Duodenal mucosa (tissue), 2 donors: ENCODE measurements around the gene KRT81.
"Not testable (repeated sequence)": the region's sequence is repeated elsewhere in the genome, so short reads cannot be mapped to it uniquely, and the experiment has no call there.

Experiments used
- H3K27ac ChIP-seq: one replicate; pipeline ENCODE4 v1.7.0; 2013; ENCODE audit warnings: low read depth, low read length
- H3K27me3 ChIP-seq, 2 donors: one replicate each; pipeline ENCODE4 v1.7.0; 2013; ENCODE audit warnings: low read length in 2 of 2, control low read depth in 1 of 2; ENCODE audit not compliant: insufficient read depth in 2 of 2, control insufficient read depth in 1 of 2
- H3K36me3 ChIP-seq, 2 donors: one replicate each; pipeline ENCODE4 v1.7.0; 2013; ENCODE audit warnings: low read length in 2 of 2, control low read depth in 1 of 2; ENCODE audit not compliant: insufficient read depth in 2 of 2, control insufficient read depth in 1 of 2
- H3K4me1 ChIP-seq, 2 donors: one replicate each; pipeline ENCODE4 v1.7.0; 2013; ENCODE audit warnings: low read length in 2 of 2, control low read depth in 1 of 2; ENCODE audit not compliant: insufficient read depth in 2 of 2, control insufficient read depth in 1 of 2
- H3K4me3 ChIP-seq, 2 donors: one replicate each; pipeline ENCODE4 v1.7.0; 2013; ENCODE audit warnings: low read length in 2 of 2, low read depth in 1 of 2
- H3K9ac ChIP-seq, 2 donors: one replicate each; pipeline ENCODE4 v1.7.0; 2013; ENCODE audit warnings: low read length in 2 of 2, low read depth in 1 of 2
- H3K9me3 ChIP-seq, 2 donors: one replicate each; pipeline ENCODE4 v1.7.0; 2013; ENCODE audit warnings: low read length in 2 of 2, control low read depth in 1 of 2; ENCODE audit not compliant: control insufficient read depth in 1 of 2

Gene KRT81

GRCh38 chr12:52318241-52318990 is 27.1 kb upstream of the KRT81 start:
- Histone ChIP-seq H3K27ac (no peak overlapping the region), H3K27me3 (peaks cover 10 to 15% of the 10 kb centered on the region in 2 donors), H3K4me3 (no peak overlapping the region), H3K9me3 (no peaks in the 10 kb centered on the region), H3K4me1 (no peaks in the 10 kb centered on the region), H3K9ac (no peak overlapping the region), H3K36me3 (no peaks in the 10 kb centered on the region)

GRCh38 chr12:52317468-52318052 is 26.2 kb upstream of the KRT81 start:
- Histone ChIP-seq H3K27ac (no peak overlapping the region), H3K9ac (no peak overlapping the region), H3K36me3 (no peaks in the 10 kb centered on the region), H3K27me3 (peaks cover 12% of the 10 kb centered on the region in 2 donors), H3K9me3 (no peaks in the 10 kb centered on the region), H3K4me1 (no peaks in the 10 kb centered on the region), H3K4me3 (no peak overlapping the region)

GRCh38 chr12:52316701-52317100 is 25.4 kb upstream of the KRT81 start:
- Histone ChIP-seq H3K36me3 (no peaks in the 10 kb centered on the region), H3K4me3 (no peak overlapping the region), H3K9ac (no peak overlapping the region), H3K27me3 (peaks cover 7 to 14% of the 10 kb centered on the region in 2 donors), H3K27ac (no peak overlapping the region), H3K9me3 (no peaks in the 10 kb centered on the region), H3K4me1 (no peaks in the 10 kb centered on the region)

- no peak overlapping the region for H3K4me3 ChIP-seq
- H3K27me3 ChIP-seq: peaks cover 9 to 18% of the 10 kb centered on the region in 2 donors
- no peaks in the 10 kb centered on the region for H3K36me3 ChIP-seq
- no peaks in the 10 kb centered on the region for H3K4me1 ChIP-seq
- no peaks in the 10 kb centered on the region for H3K9me3 ChIP-seq
- H3K9ac ChIP-seq: no peak overlapping the region
- no peak overlapping the region for H3K27ac ChIP-seq
Observed at GRCh38 chr12:52316290-52316689, 25.0 kb upstream of the KRT81 start.

GRCh38 chr12:52315721-52316120 is 24.4 kb upstream of the KRT81 start:
- H3K9me3 ChIP-seq, H3K27ac ChIP-seq, H3K36me3 ChIP-seq, H3K4me3 ChIP-seq, H3K4me1 ChIP-seq, H3K9ac ChIP-seq: not testable (repeated sequence)
- H3K27me3 ChIP-seq: peaks cover 10 to 18% of the 10 kb centered on the region in 2 donors

GRCh38 chr12:52314511-52314910 is 23.2 kb upstream of the KRT81 start:
- H3K4me1 ChIP-seq: no peaks in the 10 kb centered on the region
- H3K9ac ChIP-seq: no peak overlapping the region
- H3K4me3 ChIP-seq: no peak overlapping the region
- no peaks in the 10 kb centered on the region for H3K36me3 ChIP-seq
- no peaks in the 10 kb centered on the region for H3K9me3 ChIP-seq
- peaks cover 6 to 20% of the 10 kb centered on the region in 2 donors for H3K27me3 ChIP-seq
- H3K27ac ChIP-seq: no peak overlapping the region

- Histone ChIP-seq H3K9ac (no peak overlapping the region), H3K36me3 (no peaks in the 10 kb centered on the region), H3K27ac (no peak overlapping the region), H3K27me3 (peaks cover 6 to 26% of the 10 kb centered on the region in 2 donors), H3K4me1 (no peaks in the 10 kb centered on the region), H3K4me3 (no peak overlapping the region), H3K9me3 (no peaks in the 10 kb centered on the region)
Observed at GRCh38 chr12:52313926-52314325, 22.6 kb upstream of the KRT81 start.

- peaks cover 6 to 29% of the 10 kb centered on the region in 2 donors for H3K27me3 ChIP-seq
Observed at GRCh38 chr12:52313461-52313860, 22.1 kb upstream of the KRT81 start.

GRCh38 chr12:52312086-52312485 is 20.8 kb upstream of the KRT81 start:
- no peaks in the 10 kb centered on the region for H3K9me3 ChIP-seq

More at GRCh38 chr12:52313461-52313860, 22.1 kb upstream of the KRT81 start:
- Histone ChIP-seq H3K4me3 (no peak overlapping the region), H3K9me3 (no peaks in the 10 kb centered on the region), H3K27ac (no peak overlapping the region), H3K36me3 (no peaks in the 10 kb centered on the region), H3K9ac (no peak overlapping the region), H3K4me1 (no peaks in the 10 kb centered on the region)

GRCh38 chr12:52311285-52311648 is 19.9 kb upstream of the KRT81 start:
- Histone ChIP-seq H3K9me3 (no peaks in the 10 kb centered on the region), H3K27ac (no peak overlapping the region), H3K27me3 (peaks cover 19 to 41% of the 10 kb centered on the region in 2 donors), H3K4me3 (no peak overlapping the region), H3K4me1 (peaks cover 3 to 5% of the 10 kb centered on the region in 2 donors), H3K9ac (no peak overlapping the region), H3K36me3 (no peaks in the 10 kb centered on the region)

More at GRCh38 chr12:52312086-52312485, 20.8 kb upstream of the KRT81 start:
- H3K4me3 ChIP-seq: no peak overlapping the region
- H3K4me1 ChIP-seq: peaks cover 3 to 5% of the 10 kb centered on the region in 2 donors
- H3K9ac ChIP-seq: no peak overlapping the region
- H3K36me3 ChIP-seq: no peaks in the 10 kb centered on the region
- no peak overlapping the region for H3K27ac ChIP-seq
- peaks cover 15 to 35% of the 10 kb centered on the region in 2 donors for H3K27me3 ChIP-seq
